ENCODE results near the gene XYLT1.

DNA sequence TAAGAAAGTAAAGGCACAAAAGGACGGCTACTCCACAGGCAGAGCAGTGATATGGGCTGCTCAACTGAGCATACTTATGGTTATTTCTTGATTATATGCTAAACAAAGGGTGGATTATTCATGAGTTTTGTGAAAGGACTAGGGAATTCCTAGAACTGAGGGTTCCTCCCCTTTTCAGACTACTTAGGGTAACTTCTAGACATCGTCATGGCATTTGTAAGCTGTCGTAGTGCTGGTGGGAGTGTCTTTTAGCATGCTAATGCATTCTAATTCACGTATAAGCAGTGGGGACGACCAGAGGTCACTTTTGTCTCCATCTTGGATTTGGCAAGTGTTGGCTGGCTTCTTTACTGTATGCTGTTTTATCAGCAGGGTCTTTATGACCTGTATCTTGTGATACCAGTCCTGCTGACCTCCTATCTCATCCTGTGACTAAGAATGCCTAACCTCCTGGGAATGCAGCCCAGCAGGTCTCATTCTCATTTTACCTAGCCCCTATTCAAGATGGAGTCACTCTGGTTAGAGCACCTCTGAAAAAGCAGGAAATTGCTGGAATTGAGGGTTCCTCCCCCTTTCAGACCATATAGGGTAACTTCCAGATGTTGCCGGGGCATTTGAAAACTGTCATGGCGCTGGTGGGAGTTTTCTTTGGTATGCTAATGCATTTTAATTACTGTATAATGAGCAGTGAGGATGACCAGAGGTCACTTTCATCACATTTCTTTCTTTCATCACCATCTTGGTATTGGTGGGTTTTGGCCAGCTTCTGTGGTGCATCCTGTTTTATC lies 388.5 kb downstream of the XYLT1 start:
- TF ChIP-seq, protein P1, sequence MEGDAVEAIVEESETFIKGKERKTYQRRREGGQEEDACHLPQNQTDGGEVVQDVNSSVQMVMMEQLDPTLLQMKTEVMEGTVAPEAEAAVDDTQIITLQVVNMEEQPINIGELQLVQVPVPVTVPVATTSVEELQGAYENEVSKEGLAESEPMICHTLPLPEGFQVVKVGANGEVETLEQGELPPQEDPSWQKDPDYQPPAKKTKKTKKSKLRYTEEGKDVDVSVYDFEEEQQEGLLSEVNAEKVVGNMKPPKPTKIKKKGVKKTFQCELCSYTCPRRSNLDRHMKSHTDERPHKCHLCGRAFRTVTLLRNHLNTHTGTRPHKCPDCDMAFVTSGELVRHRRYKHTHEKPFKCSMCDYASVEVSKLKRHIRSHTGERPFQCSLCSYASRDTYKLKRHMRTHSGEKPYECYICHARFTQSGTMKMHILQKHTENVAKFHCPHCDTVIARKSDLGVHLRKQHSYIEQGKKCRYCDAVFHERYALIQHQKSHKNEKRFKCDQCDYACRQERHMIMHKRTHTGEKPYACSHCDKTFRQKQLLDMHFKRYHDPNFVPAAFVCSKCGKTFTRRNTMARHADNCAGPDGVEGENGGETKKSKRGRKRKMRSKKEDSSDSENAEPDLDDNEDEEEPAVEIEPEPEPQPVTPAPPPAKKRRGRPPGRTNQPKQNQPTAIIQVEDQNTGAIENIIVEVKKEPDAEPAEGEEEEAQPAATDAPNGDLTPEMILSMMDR (IDR thresholded peaks at IDR 0.05), result no peak
- TF ChIP-seq POLR2A (IDR thresholded peaks at IDR 0.05), result no peak

Data from vagina (tissue), 2 donors.